IMR-90 (cell line): ENCODE results near the gene NOC2L. TPM values are rescaled to one million over a fixed set of nuclear protein-coding genes. Genes with fewer than 3 reads are reported as not detected.

Experiments used
- ATAC-seq: fragments of 200-7000 bp; cut with Tn5 transposase; 2 replicates; pipeline ENCODE4 v1.9.1; 2020; ENCODE audit warnings: low read depth, mild to moderate bottlenecking, moderate library complexity
- BruUV-seq: library from RNA; stranded (reverse); fragments of 400-500 nt; replicated peaks from 2 replicates; lab custom pipeline; 2021; lab: Mats Ljungman, UMichigan
- CTCF ChIA-PET: fragments of 300-600 bp; formaldehyde crosslinking; extraction: SDS; loops from one replicate; lab custom pipeline; 2021; ENCODE audit warnings: antibody characterized with exemption; lab: Yijun Ruan, JAX
- POLR2A ChIA-PET: fragments of 300-600 bp; sonication (Branson Sonifier 250); formaldehyde crosslinking; loops from one replicate; lab custom pipeline; 2022; ENCODE audit warnings: antibody characterized with exemption; ENCODE audit not compliant: unreplicated experiment; lab: Charles Lee
- DNase-seq: peaks from one replicate; pipeline ENCODE4 v3.0.0; 2013
- H2AFZ ChIP-seq: replicated peaks from 2 replicates; pipeline ENCODE3; 2013; ENCODE audit warnings: low read length, mild to moderate bottlenecking; ENCODE audit not compliant: poor library complexity
- H2AK5ac ChIP-seq: 2 replicates; pipeline ENCODE4 v1.6.1; 2013; ENCODE audit warnings: low read depth, low read length, inconsistent platforms
- H2AK9ac ChIP-seq: replicated peaks from 2 replicates; pipeline ENCODE3; 2013; ENCODE audit warnings: mild to moderate bottlenecking, low read depth, low read length, moderate library complexity; ENCODE audit not compliant: poor library complexity
- H2BK120ac ChIP-seq: 2 replicates; pipeline ENCODE4 v1.6.1; 2013; ENCODE audit warnings: low read depth, low read length, inconsistent platforms
- H2BK15ac ChIP-seq: 3 replicates; pipeline ENCODE4 v1.6.1; 2013; ENCODE audit warnings: low read depth, low read length, inconsistent platforms
- H2BK20ac ChIP-seq: 2 replicates; pipeline ENCODE4 v1.6.1; 2013; ENCODE audit warnings: low read depth, mild to moderate bottlenecking, inconsistent platforms, low read length, moderate library complexity
- H2BK5ac ChIP-seq: 2 replicates; pipeline ENCODE4 v1.6.1; 2013; ENCODE audit warnings: mild to moderate bottlenecking, low read depth, low read length, inconsistent platforms; ENCODE audit not compliant: poor library complexity, severe bottlenecking
- H3K14ac ChIP-seq: replicated peaks from 2 replicates; pipeline ENCODE4 v1.6.1; 2013; ENCODE audit warnings: low read depth, low read length, inconsistent platforms
- H3K18ac ChIP-seq: 2 replicates; pipeline ENCODE4 v1.6.1; 2013; ENCODE audit warnings: low read depth, low read length, control low read depth
- H3K23ac ChIP-seq: 2 replicates; pipeline ENCODE4 v1.6.1; 2013; ENCODE audit warnings: low read depth, low read length, inconsistent platforms
- H3K27ac ChIP-seq: 2 replicates; pipeline ENCODE4 v1.5.1; 2013; ENCODE audit warnings: mild to moderate bottlenecking, control low read depth, low read length; ENCODE audit not compliant: insufficient read depth
- H3K27me3 ChIP-seq: 2 replicates; pipeline ENCODE4 v1.6.1; 2013; ENCODE audit warnings: low read length; ENCODE audit not compliant: control insufficient read depth, insufficient read depth
- H3K36me3 ChIP-seq: 2 replicates; pipeline ENCODE4 v1.6.1; 2013; ENCODE audit warnings: low read length, mixed read lengths; ENCODE audit not compliant: control insufficient read depth, insufficient read depth
- H3K4ac ChIP-seq: 2 replicates; pipeline ENCODE4 v1.6.1; 2013; ENCODE audit warnings: low read depth, low read length, inconsistent platforms
- H3K4me1 ChIP-seq: 2 replicates; pipeline ENCODE4 v1.6.1; 2013; ENCODE audit warnings: low read length, mixed read lengths; ENCODE audit not compliant: control insufficient read depth, insufficient read depth
- H3K4me2 ChIP-seq: 2 replicates; pipeline ENCODE4 v1.6.1; 2013; ENCODE audit warnings: low read depth, mild to moderate bottlenecking, control low read depth, low read length, moderate library complexity
- H3K4me3 ChIP-seq: 2 replicates; pipeline ENCODE4 v1.5.1; 2013; ENCODE audit warnings: low read depth, mild to moderate bottlenecking, control low read depth, low read length, moderate library complexity; ENCODE audit not compliant: insufficient read depth
- H3K56ac ChIP-seq: 2 replicates; pipeline ENCODE4 v1.6.1; 2013; ENCODE audit warnings: low read length, inconsistent platforms; ENCODE audit not compliant: insufficient read depth; ENCODE audit errors: extremely low read depth
- H3K79me1 ChIP-seq, 2 experiments: 2 replicates each; pipeline ENCODE4 v1.6.1; 2013; ENCODE audit warnings: low read length in 2 of 2, inconsistent platforms in 1 of 2, low read depth in 1 of 2
- H3K9ac ChIP-seq: 2 replicates; pipeline ENCODE4 v1.6.1; 2013; ENCODE audit warnings: low read depth, low read length, control low read depth
- H3K9me1 ChIP-seq: 2 replicates; pipeline ENCODE4 v1.6.1; 2013; ENCODE audit warnings: low read length, inconsistent platforms; ENCODE audit not compliant: insufficient read depth
- H3K9me3 ChIP-seq: 2 replicates; pipeline ENCODE4 v1.6.1; 2013; ENCODE audit warnings: low read length; ENCODE audit not compliant: control insufficient read depth, insufficient read depth
- H4K20me1 ChIP-seq: 2 replicates; pipeline ENCODE4 v1.6.1; 2013; ENCODE audit warnings: low read length, inconsistent platforms; ENCODE audit not compliant: insufficient read depth
- H4K5ac ChIP-seq: 2 replicates; pipeline ENCODE4 v1.6.1; 2013; ENCODE audit warnings: mild to moderate bottlenecking, low read depth, low read length, control low read depth
- H4K8ac ChIP-seq, 2 experiments: 2 replicates each; pipeline ENCODE4 v1.6.1; 2013; ENCODE audit warnings: low read depth in 2 of 2, low read length in 2 of 2, control low read depth in 1 of 2, inconsistent platforms in 1 of 2
- H4K91ac ChIP-seq: 2 replicates; pipeline ENCODE4 v1.6.1; 2013; ENCODE audit warnings: low read depth, low read length, inconsistent platforms; ENCODE audit not compliant: insufficient read depth
- BHLHE40 ChIP-seq: fragments of 150-350 bp; IDR thresholded peaks from 2 replicates; pipeline ENCODE4 v1.6.1; 2016; ENCODE audit warnings: mild to moderate bottlenecking, low read depth, low read length
- CEBPB ChIP-seq: IDR thresholded peaks from 2 replicates; pipeline ENCODE4 v1.6.1; 2012; ENCODE audit warnings: low read depth, low read length, improper control_type of control experiment
- CHD1 ChIP-seq: IDR thresholded peaks from 2 replicates; pipeline ENCODE4 v1.6.1; 2012; ENCODE audit warnings: low read depth, low read length, improper control_type of control experiment
- FOS ChIP-seq: fragments of 150-350 bp; IDR thresholded peaks from 2 replicates; pipeline ENCODE4 v1.6.1; 2016; ENCODE audit warnings: low read depth, low read length
- MAFK ChIP-seq: IDR thresholded peaks from 2 replicates; pipeline ENCODE4 v1.6.1; 2012; ENCODE audit warnings: low read depth, low read length, improper control_type of control experiment
- RAD21 ChIP-seq: IDR thresholded peaks from 2 replicates; pipeline ENCODE4 v1.6.1; 2012; ENCODE audit warnings: low read length, improper control_type of control experiment
- RCOR1 ChIP-seq: IDR thresholded peaks from 2 replicates; pipeline ENCODE4 v1.6.1; 2012; ENCODE audit warnings: mild to moderate bottlenecking, low read length, improper control_type of control experiment; ENCODE audit not compliant: insufficient replicate concordance
- RFX5 ChIP-seq: IDR thresholded peaks from 2 replicates; pipeline ENCODE4 v1.8.0; 2012; ENCODE audit warnings: low read depth, mild to moderate bottlenecking, low read length, moderate library complexity
- SMC3 ChIP-seq: fragments of 150-350 bp; IDR thresholded peaks from 2 replicates; pipeline ENCODE4 v1.6.1; 2016; ENCODE audit warnings: low read depth, mild to moderate bottlenecking, antibody characterized with exemption, low read length, moderate library complexity
- WGBS, 2 experiments: methylation state at CpG; one replicate each; pipeline versions ENCODE4 v1.1.5 to v1.1.7; 2013; ENCODE audit warnings: missing lambda C conversion rate in 2 of 2; ENCODE audit not compliant: insufficient read length in 1 of 2; ENCODE audit errors: extremely low coverage in 2 of 2; 5-methylcytosine and 5-hydroxymethylcytosine counted together
- dilution Hi-C: fragments of 300-500 bp; cut with HindIII; formaldehyde crosslinking; loops from one replicate; pipeline ENCODE4 v1.14.3; 2018; ENCODE audit warnings: low sequenced_read_pairs; ENCODE audit not compliant: unreplicated experiment
- in situ Hi-C: fragments of 300-500 bp; cut with MboI; formaldehyde crosslinking; loops from 3 replicates; pipeline ENCODE4 v1.14.3; 2019; ENCODE audit warnings: low sequenced_read_pairs, inconsistent platforms, mixed read lengths
- intact Hi-C: fragments of 100-400 bp; cut with micrococcal nuclease; formaldehyde crosslinking; loops from 2 replicates; pipeline ENCODE4 v1.10.0; 2022
- polyA plus RNA-seq, 3 experiments: library from polyadenylated mRNA; depleted of rRNA; stranded (reverse); fragments of >200 nt; gene quantifications; 2 replicates each; pipeline ENCODE4 v1.2.3, GENCODE V29; 2012; ENCODE audit warnings: low replicate concordance in 1 of 3
- total RNA-seq: library from RNA; depleted of rRNA; stranded (reverse); fragments of >200 nt; gene quantifications from 2 replicates; pipeline ENCODE4 v1.2.3, GENCODE V29; 2012
- TF ChIP-seq, protein P1 (sequence below): fragments of 150-350 bp; IDR thresholded peaks from 2 replicates; pipeline ENCODE4 v1.6.1; 2017; ENCODE audit warnings: mild to moderate bottlenecking, antibody characterized with exemption, low read length, low read depth
- TF ChIP-seq, protein P2 (sequence below): fragments of 150-350 bp; IDR thresholded peaks from 2 replicates; pipeline ENCODE4 v1.6.1; 2016; ENCODE audit warnings: low read depth, mild to moderate bottlenecking, low read length, moderate library complexity, borderline replicate concordance

Gene NOC2L
- total and polyA plus RNA-seq, 2 of the 4 experiments (the other 2 are of a cell fraction): 74.2 to 106 TPM

DNA sequence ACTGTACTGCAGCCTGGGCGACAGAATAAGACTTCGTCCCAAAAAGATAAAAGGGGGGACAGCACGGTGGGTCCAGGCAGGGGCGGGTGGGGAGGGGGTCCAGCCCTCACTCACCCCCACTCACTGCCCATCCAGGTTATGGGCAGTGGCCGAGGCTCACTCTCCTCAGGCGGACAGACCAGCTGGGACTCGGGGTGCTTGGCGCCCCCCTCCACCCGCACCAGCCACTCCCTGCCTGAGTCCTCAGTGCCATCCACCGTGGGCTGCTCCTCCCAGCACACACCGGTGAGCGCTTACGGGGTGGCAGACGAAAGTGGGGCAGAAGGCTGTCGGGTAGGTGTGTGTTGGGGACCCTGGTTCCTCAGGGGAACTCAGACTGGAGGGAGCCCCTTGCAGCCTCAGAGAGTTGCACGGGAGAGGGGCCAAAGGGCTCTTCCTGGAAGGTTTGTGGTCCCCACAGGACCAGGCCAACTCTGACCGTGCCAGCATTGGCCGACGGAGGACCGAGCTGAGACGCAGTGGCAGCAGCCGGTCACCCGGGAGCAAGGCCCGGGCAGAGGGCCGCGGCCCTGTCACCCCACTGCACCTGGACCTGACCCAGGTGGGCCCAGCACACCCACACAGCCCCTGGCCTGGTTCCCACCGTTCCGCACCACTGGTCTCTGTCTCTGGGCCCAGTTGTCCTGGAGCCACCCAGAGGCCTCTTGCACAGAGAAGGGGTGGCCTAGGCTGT lies 13.8 kb upstream of the NOC2L start:
- Histone ChIP-seq H3K27ac (no peak overlapping the region), H2BK5ac (no peak overlapping the region), H3K9ac (no peak overlapping the region), H2AK9ac (no peak overlapping the region), H2BK15ac (no peak overlapping the region), H4K8ac (no peak overlapping the region), H3K4me1 (0 out of 2 replicates have a peak, but pooled peaks cover 2% of the 10 kb centered on the region), H3K4me2 (no peak overlapping the region), H3K4ac (no peak overlapping the region), H3K27me3 (peaks cover 5% of the 10 kb centered on the region; the same call in 1 of the 2 replicates), H3K9me3 (no peaks in the 10 kb centered on the region), H3K9me1 (peaks cover 6% of the 10 kb centered on the region; the same call in 1 of the 2 replicates), H2AK5ac (no peak overlapping the region), H3K56ac (no peak overlapping the region), H3K4me3 (no peak overlapping the region), H3K79me1 (no peaks in the 10 kb centered on the region), H2BK120ac (no peak overlapping the region), H3K23ac (no peak overlapping the region), H4K20me1 (no peaks in the 10 kb centered on the region; the same call in 1 of the 2 replicates), H4K91ac (no peak overlapping the region), H2AFZ (no peak overlapping the region), H3K14ac (no peak overlapping the region), H2BK20ac (no peak overlapping the region), H4K5ac (no peak overlapping the region), H3K36me3 (no peaks in the 10 kb centered on the region), H3K18ac (no peak overlapping the region)
- ChIA-PET CTCF (no interaction called here), POLR2A (no interaction called here)
- intact Hi-C loops (no loop called here), dilution Hi-C loops (no loop called here), in situ Hi-C loops (no loop called here)
- 89% methylated on average over 10 of the region's 28 CpGs; no CpG with 5 or more reads in 1 of the 2 experiments for WGBS, 2 experiments
- DNase-seq (no peak), ATAC-seq (no peak)
- BruUV-seq: no TSS peak
- TF ChIP-seq RFX5: no peak
- TF ChIP-seq RAD21: no peak
- TF ChIP-seq BHLHE40: no peak
- no peak for TF ChIP-seq RCOR1
- TF ChIP-seq, protein P1, sequence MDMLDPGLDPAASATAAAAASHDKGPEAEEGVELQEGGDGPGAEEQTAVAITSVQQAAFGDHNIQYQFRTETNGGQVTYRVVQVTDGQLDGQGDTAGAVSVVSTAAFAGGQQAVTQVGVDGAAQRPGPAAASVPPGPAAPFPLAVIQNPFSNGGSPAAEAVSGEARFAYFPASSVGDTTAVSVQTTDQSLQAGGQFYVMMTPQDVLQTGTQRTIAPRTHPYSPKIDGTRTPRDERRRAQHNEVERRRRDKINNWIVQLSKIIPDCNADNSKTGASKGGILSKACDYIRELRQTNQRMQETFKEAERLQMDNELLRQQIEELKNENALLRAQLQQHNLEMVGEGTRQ: no peak
- TF ChIP-seq, protein P2, sequence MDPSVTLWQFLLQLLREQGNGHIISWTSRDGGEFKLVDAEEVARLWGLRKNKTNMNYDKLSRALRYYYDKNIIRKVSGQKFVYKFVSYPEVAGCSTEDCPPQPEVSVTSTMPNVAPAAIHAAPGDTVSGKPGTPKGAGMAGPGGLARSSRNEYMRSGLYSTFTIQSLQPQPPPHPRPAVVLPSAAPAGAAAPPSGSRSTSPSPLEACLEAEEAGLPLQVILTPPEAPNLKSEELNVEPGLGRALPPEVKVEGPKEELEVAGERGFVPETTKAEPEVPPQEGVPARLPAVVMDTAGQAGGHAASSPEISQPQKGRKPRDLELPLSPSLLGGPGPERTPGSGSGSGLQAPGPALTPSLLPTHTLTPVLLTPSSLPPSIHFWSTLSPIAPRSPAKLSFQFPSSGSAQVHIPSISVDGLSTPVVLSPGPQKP: no peak
- no peak for TF ChIP-seq SMC3
- no peak for TF ChIP-seq FOS
- no peak for TF ChIP-seq CHD1
- no peak for TF ChIP-seq CEBPB
- TF ChIP-seq MAFK: no peak
